Astrocyte (in vitro differentiated cells and primary cell): ENCODE measurements around the gene PEAK3. TPM values are rescaled to one million over a fixed set of nuclear protein-coding genes. Genes with fewer than 3 reads are reported as not detected.

Experiments used
- DNase-seq: peaks from one replicate; pipeline ENCODE4 v3.0.0-alpha.2; 2010; ENCODE audit warnings: low read depth
- FAIRE-seq: peaks from 2 replicates; lab custom pipeline; 2011; peaks lifted over from hg19 to GRCh38; lab: Jason Lieb, UNC
- H2AFZ ChIP-seq: 2 replicates; pipeline ENCODE4 v1.6.0; 2012; ENCODE audit warnings: low read depth, low read length, inconsistent platforms
- H3K27ac ChIP-seq: 2 replicates; pipeline ENCODE4 v1.5.1; 2011; ENCODE audit warnings: low read depth, low read length, inconsistent platforms
- H3K27me3 ChIP-seq: 2 replicates; pipeline ENCODE4 v1.6.0; 2011; ENCODE audit warnings: low read length, inconsistent platforms; ENCODE audit not compliant: insufficient read depth
- H3K36me3 ChIP-seq: 2 replicates; pipeline ENCODE4 v1.5.1; 2011; ENCODE audit warnings: low read length, inconsistent platforms; ENCODE audit not compliant: insufficient read depth
- H3K4me1 ChIP-seq: 2 replicates; pipeline ENCODE4 v1.5.1; 2011; ENCODE audit warnings: low read length, inconsistent platforms; ENCODE audit not compliant: insufficient read depth
- H3K4me2 ChIP-seq: 2 replicates; pipeline ENCODE4 v1.6.0; 2012; ENCODE audit warnings: low read length, inconsistent platforms
- H3K4me3 ChIP-seq: 2 replicates; pipeline ENCODE4 v1.5.1; 2011; ENCODE audit warnings: low read depth, mild to moderate bottlenecking, low read length, inconsistent platforms; ENCODE audit not compliant: insufficient read depth
- H3K79me2 ChIP-seq: 2 replicates; pipeline ENCODE4 v1.6.0; 2012; ENCODE audit warnings: mild to moderate bottlenecking, low read length, inconsistent platforms; ENCODE audit not compliant: insufficient read depth
- H3K9ac ChIP-seq: 2 replicates; pipeline ENCODE4 v1.6.0; 2012; ENCODE audit warnings: mild to moderate bottlenecking, low read length, inconsistent platforms
- H3K9me3 ChIP-seq: 2 replicates; pipeline ENCODE4 v1.5.1; 2012; ENCODE audit warnings: low read depth, mild to moderate bottlenecking, low read length, inconsistent platforms; ENCODE audit not compliant: insufficient read depth
- H4K20me1 ChIP-seq: 2 replicates; pipeline ENCODE4 v1.6.0; 2012; ENCODE audit warnings: low read length, inconsistent platforms; ENCODE audit not compliant: insufficient read depth
- H3K27ac Mint-ChIP-seq: one replicate; pipeline ENCODE4 v1.8.0; 2021; ENCODE audit warnings: mild to moderate bottlenecking, mixed read lengths; ENCODE audit not compliant: unreplicated experiment
- H3K27me3 Mint-ChIP-seq: one replicate; pipeline ENCODE4 v1.8.0; 2021; ENCODE audit warnings: low read depth, mixed read lengths; ENCODE audit not compliant: unreplicated experiment
- H3K36me3 Mint-ChIP-seq: one replicate; pipeline ENCODE4 v1.8.0; 2021; ENCODE audit warnings: low read depth, mixed read lengths; ENCODE audit not compliant: unreplicated experiment
- H3K4me1 Mint-ChIP-seq: one replicate; pipeline ENCODE4 v1.8.0; 2021; ENCODE audit warnings: low read depth, mixed read lengths; ENCODE audit not compliant: unreplicated experiment
- H3K4me3 Mint-ChIP-seq: one replicate; pipeline ENCODE4 v1.8.0; 2021; ENCODE audit warnings: mild to moderate bottlenecking, moderate library complexity, mixed read lengths; ENCODE audit not compliant: unreplicated experiment
- H3K9me3 Mint-ChIP-seq: one replicate; pipeline ENCODE4 v1.8.0; 2021; ENCODE audit warnings: mild to moderate bottlenecking, mixed read lengths; ENCODE audit not compliant: unreplicated experiment
- CTCF ChIP-seq: IDR thresholded peaks from 2 replicates; pipeline ENCODE4 v1.5.1; 2011; ENCODE audit warnings: low read depth, mild to moderate bottlenecking, inconsistent platforms, low read length, moderate library complexity; ENCODE audit not compliant: insufficient read depth
- EZH2 ChIP-seq: IDR thresholded peaks from 2 replicates; pipeline ENCODE4 v1.6.1; 2012; ENCODE audit warnings: mild to moderate bottlenecking, low read length, inconsistent platforms; ENCODE audit not compliant: insufficient read depth
- total RNA-seq: library from RNA; stranded (reverse); gene quantifications from 2 replicates; pipeline ENCODE4 v1.2.1, GENCODE V29; 2021

PEAK3 gene
- total RNA-seq, 1 donor from 2014 or later = 0.18 TPM

DNA sequence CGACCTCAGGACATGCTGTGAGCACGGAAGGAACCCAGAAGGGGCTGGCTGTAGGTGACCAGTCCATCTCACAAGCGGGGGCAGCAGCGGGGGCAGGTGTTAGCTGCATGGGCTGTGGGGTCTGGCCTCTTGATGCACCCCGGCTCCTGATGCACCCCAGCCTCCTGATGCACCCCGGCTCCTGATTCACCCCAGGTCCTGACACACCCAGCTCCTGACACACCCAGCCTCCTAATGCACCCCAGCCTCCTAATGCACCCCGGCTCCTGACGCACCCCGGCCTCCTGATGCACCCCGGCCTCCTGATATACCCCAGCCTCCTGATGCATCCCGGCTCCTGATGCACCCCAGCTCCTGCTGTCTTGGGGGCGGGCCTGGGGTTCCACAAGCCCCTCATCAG lies 39.0 kb upstream of the PEAK3 start:
- DNase-seq (no peak), FAIRE-seq (no peak)
- H2AFZ ChIP-seq = no peak overlapping the region
- no peak overlapping the region for H3K4me2 ChIP-seq
- no peak for TF ChIP-seq CTCF
- TF ChIP-seq EZH2 = no peak
- H4K20me1 ChIP-seq = peaks cover 24% of the 10 kb centered on the region
- H3K9me3 ChIP-seq = no peaks in the 10 kb centered on the region
- H3K36me3 ChIP-seq = peaks cover 2% of the 10 kb centered on the region
- H3K27me3 ChIP-seq = no peaks in the 10 kb centered on the region
- peaks cover 3% of the 10 kb centered on the region for H3K36me3 Mint-ChIP-seq
- peaks cover 15% of the 10 kb centered on the region for H3K79me2 ChIP-seq
- H3K4me1 Mint-ChIP-seq = peaks cover under 1% of the 10 kb centered on the region
- no peaks in the 10 kb centered on the region for H3K4me1 ChIP-seq
- H3K9ac ChIP-seq = no peak overlapping the region
- no peak overlapping the region for H3K4me3 Mint-ChIP-seq
- H3K27me3 Mint-ChIP-seq = no peaks in the 10 kb centered on the region
- H3K27ac ChIP-seq = no peak overlapping the region
- no peak overlapping the region for H3K27ac Mint-ChIP-seq
- H3K4me3 ChIP-seq = no peak overlapping the region
- H3K9me3 Mint-ChIP-seq = no peaks in the 10 kb centered on the region

- peaks cover 6% of the 10 kb centered on the region for H3K9me3 ChIP-seq
- H3K4me1 ChIP-seq = no peaks in the 10 kb centered on the region
- H3K4me3 ChIP-seq = no peak overlapping the region
- Mint-ChIP-seq H3K27me3 (no peaks in the 10 kb centered on the region), H3K9me3 (peaks cover 3% of the 10 kb centered on the region), H3K36me3 (peaks cover 3% of the 10 kb centered on the region), H3K4me3 (no peak overlapping the region), H3K27ac (no peak overlapping the region), H3K4me1 (no peaks in the 10 kb centered on the region)
- TF ChIP-seq EZH2 = no peak
- TF ChIP-seq CTCF = no peak
- H3K27ac ChIP-seq = no peak overlapping the region
- FAIRE-seq (no peak), DNase-seq (no peak)
- peaks cover 6% of the 10 kb centered on the region for H3K79me2 ChIP-seq
- no peak overlapping the region for H3K4me2 ChIP-seq
- no peaks in the 10 kb centered on the region for H3K27me3 ChIP-seq
- H3K36me3 ChIP-seq = peaks cover 2% of the 10 kb centered on the region
- H4K20me1 ChIP-seq = peaks cover 15% of the 10 kb centered on the region
- H2AFZ ChIP-seq = no peak overlapping the region
- H3K9ac ChIP-seq = no peak overlapping the region
These were observed 38.1 kb upstream of the PEAK3 start for GRCh38 chr19:2320049-2320448.

GRCh38 chr19:2319551-2319950 lies 37.6 kb upstream of the PEAK3 start:
- H3K9ac ChIP-seq = no peak overlapping the region
- H2AFZ ChIP-seq = no peak overlapping the region
- DNase-seq (no peak), FAIRE-seq (no peak)
- H3K27ac ChIP-seq = no peak overlapping the region
- H3K4me2 ChIP-seq = no peak overlapping the region
- peaks cover 2% of the 10 kb centered on the region for H3K36me3 ChIP-seq
- no peak overlapping the region for H3K27ac Mint-ChIP-seq
- no peaks in the 10 kb centered on the region for H3K4me1 ChIP-seq
- H3K4me3 Mint-ChIP-seq = no peak overlapping the region
- peaks cover 7% of the 10 kb centered on the region for H3K9me3 Mint-ChIP-seq
- H3K27me3 ChIP-seq = no peaks in the 10 kb centered on the region
- H3K27me3 Mint-ChIP-seq = no peaks in the 10 kb centered on the region
- H3K4me3 ChIP-seq = no peak overlapping the region
- peaks cover 1% of the 10 kb centered on the region for H3K79me2 ChIP-seq
- TF ChIP-seq CTCF (no peak), EZH2 (no peak)
- no peaks in the 10 kb centered on the region for H3K4me1 Mint-ChIP-seq
- peaks cover 10% of the 10 kb centered on the region for H4K20me1 ChIP-seq
- H3K9me3 ChIP-seq = peaks cover 7% of the 10 kb centered on the region
- peaks cover 5% of the 10 kb centered on the region for H3K36me3 Mint-ChIP-seq
